Common myeloid progenitor, CD34-positive (primary cell): ENCODE data around the gene RBM23.

Experiments used
- CTCF ChIA-PET: fragments of 350-600 bp; sonication (Branson Sonifier 250); formaldehyde crosslinking; loops from one replicate; lab custom pipeline; 2021; ENCODE audit warnings: antibody characterized with exemption; lab: Charles Lee
- POLR2A ChIA-PET: fragments of 350-600 bp; sonication (Branson Sonifier 250); formaldehyde crosslinking; loops from one replicate; lab custom pipeline; 2021; ENCODE audit warnings: antibody characterized with exemption; lab: Charles Lee
- DNase-seq, 3 donors: peaks; one replicate each; pipeline versions ENCODE4 v3.0.0 to v3.0.0-alpha.2; 2013
- H3K27ac ChIP-seq, 2 experiments: 1 replicate in 1 of 2; 2 replicates in 1 of 2; pipeline ENCODE4 v1.7.0; 2013; ENCODE audit warnings: inconsistent platforms in 2 of 2, low read length in 2 of 2, mild to moderate bottlenecking in 2 of 2, low read depth in 1 of 2, moderate library complexity in 1 of 2; ENCODE audit not compliant: severe bottlenecking in 2 of 2, insufficient read depth in 1 of 2, poor library complexity in 1 of 2
- H3K27me3 ChIP-seq, 5 experiments: replicated peaks in 2 of 5; 1 replicate in 3 of 5; 2 replicates in 2 of 5; pipeline versions ENCODE4 v1.6.1 to v1.7.0; 2013; ENCODE audit warnings: low read length in 4 of 5, mild to moderate bottlenecking in 2 of 5, moderate library complexity in 2 of 5, inconsistent platforms in 1 of 5; ENCODE audit not compliant: insufficient read depth in 5 of 5, control insufficient read depth in 4 of 5
- H3K36me3 ChIP-seq, 4 experiments: 1 replicate in 2 of 4; 2 replicates in 2 of 4; pipeline versions ENCODE4 v1.6.1 to v1.7.0; 2013; ENCODE audit warnings: low read length in 3 of 4, control low read depth in 1 of 4, mild to moderate bottlenecking in 1 of 4; ENCODE audit not compliant: control insufficient read depth in 4 of 4, insufficient read depth in 4 of 4
- H3K4me1 ChIP-seq, 4 experiments: 1 replicate in 3 of 4; 2 replicates in 1 of 4; pipeline versions ENCODE4 v1.6.1 to v1.7.1; 2013; ENCODE audit warnings: low read length in 3 of 4, mild to moderate bottlenecking in 3 of 4, control low read depth in 1 of 4, inconsistent platforms in 1 of 4, moderate library complexity in 1 of 4; ENCODE audit not compliant: control insufficient read depth in 4 of 4, insufficient read depth in 4 of 4; ENCODE audit errors: control extremely low read depth in 1 of 4
- H3K4me3 ChIP-seq, 7 experiments: 1 replicate in 4 of 7; 2 replicates in 3 of 7; pipeline versions ENCODE4 v1.5.1 to v1.7.0; 2013; ENCODE audit warnings: mild to moderate bottlenecking in 7 of 7, low read length in 6 of 7, moderate library complexity in 6 of 7, inconsistent platforms in 2 of 7, low read depth in 2 of 7, control low read depth in 1 of 7; ENCODE audit not compliant: insufficient read depth in 4 of 7, control insufficient read depth in 1 of 7; ENCODE audit errors: extremely low read depth in 1 of 7
- H3K9me3 ChIP-seq, 5 experiments: 1 replicate in 4 of 5; 2 replicates in 1 of 5; pipeline versions ENCODE4 v1.6.1 to v1.7.1; 2013; ENCODE audit warnings: low read length in 4 of 5, mild to moderate bottlenecking in 2 of 5, inconsistent platforms in 1 of 5, low read depth in 1 of 5, moderate library complexity in 1 of 5; ENCODE audit not compliant: control insufficient read depth in 4 of 5, insufficient read depth in 2 of 5; ENCODE audit errors: control extremely low read depth in 1 of 5
- WGBS: methylation state at CpG from one replicate; pipeline ENCODE4 v1.1.5; 2013; ENCODE audit not compliant: insufficient coverage; 5-methylcytosine and 5-hydroxymethylcytosine counted together

The RBM23 gene

GRCh38 chr14:22885975-22886374, 33.0 kb downstream of the RBM23 start:
- peak overlapping the region in 1 of 7 experiments; percentile 51 for H3K4me3 ChIP-seq
- H3K27ac ChIP-seq, result no peak overlapping the region
- H3K36me3 ChIP-seq, result no peaks in the 10 kb centered on the region
- H3K27me3 ChIP-seq, result peaks cover 0 to 66% (median 17%) of the 10 kb centered on the region in 5 experiments
- peaks cover 0 to 24% (median 15%) of the 10 kb centered on the region in 4 experiments for H3K4me1 ChIP-seq
- peaks cover 0 to 3% (median 0%) of the 10 kb centered on the region in 5 experiments for H3K9me3 ChIP-seq
- WGBS, result 97% methylated on average over 17 of the region's 21 CpGs
- DNase-seq, result no peak
- ChIA-PET CTCF (interaction anchor here (1.0 to 15.8 kb wide), 8 partner anchors 10 to 296 kb away, joined by 3 to 143 read pairs (median 6); partner anchors contain the start of gene LRP10), POLR2A (no interaction called here)

GRCh38 chr14:22884738-22885523, 34.0 kb downstream of the RBM23 start:
- no peak overlapping the region for H3K27ac ChIP-seq
- H3K36me3 ChIP-seq, result no peaks in the 10 kb centered on the region
- H3K27me3 ChIP-seq, result peaks cover 0 to 67% (median 17%) of the 10 kb centered on the region in 5 experiments
- peaks cover 0 to 24% (median 15%) of the 10 kb centered on the region in 4 experiments for H3K4me1 ChIP-seq
- peaks cover 0 to 3% (median 0%) of the 10 kb centered on the region in 5 experiments for H3K9me3 ChIP-seq
- H3K4me3 ChIP-seq, result no peak overlapping the region
- WGBS, result 89% methylated on average over 9 of the region's 11 CpGs
- POLR2A ChIA-PET, result interaction anchor here (0.6 kb wide), 2 partner anchors 24 to 26 kb away, joined by 3 read pairs; no protein-coding TSS in a partner anchor
- no peak for DNase-seq
- CTCF ChIA-PET, result interaction anchor here (1.0 to 15.8 kb wide), 9 partner anchors 9 to 295 kb away, joined by 3 to 143 read pairs (median 5); partner anchors contain the start of genes AJUBA and LRP10

- no peak for DNase-seq
- H3K4me3 ChIP-seq, result no peak overlapping the region
- POLR2A ChIA-PET, result interaction anchor here (0.6 kb wide), 1 partner anchor 23 kb away, joined by 3 read pairs; no protein-coding TSS in a partner anchor
- H3K4me1 ChIP-seq, result peaks cover 0 to 24% (median 15%) of the 10 kb centered on the region in 4 experiments
- H3K9me3 ChIP-seq, result peaks cover 0 to 3% (median 0%) of the 10 kb centered on the region in 5 experiments
- peaks cover 0 to 67% (median 17%) of the 10 kb centered on the region in 5 experiments for H3K27me3 ChIP-seq
- H3K27ac ChIP-seq, result no peak overlapping the region
- no peaks in the 10 kb centered on the region for H3K36me3 ChIP-seq
- CTCF ChIA-PET, result interaction anchor here (1.6 to 15.8 kb wide), 7 partner anchors 9 to 98 kb away, joined by 3 to 143 read pairs (median 10); partner anchors contain the start of genes AJUBA and LRP10
- 92% methylated on average over 5 of the region's 7 CpGs for WGBS
Measured at GRCh38 chr14:22884076-22884737, 34.7 kb downstream of the RBM23 start.

- Histone ChIP-seq H3K36me3 (peaks cover 0 to 2% (median under 1%) of the 10 kb centered on the region in 4 experiments), H3K27ac (no peak within 1 kb of the TSS), H3K4me3 (no peak within 1 kb of the TSS), H3K27me3 (peaks cover 0 to 67% (median 17%) of the 10 kb centered on the region in 5 experiments), H3K4me1 (peaks cover 0 to 24% (median 15%) of the 10 kb centered on the region in 4 experiments), H3K9me3 (peaks cover 0 to 3% (median 0%) of the 10 kb centered on the region in 5 experiments)
- CTCF ChIA-PET, result interaction anchor here (1.3 to 15.8 kb wide), 7 partner anchors 10 to 99 kb away, joined by 5 to 143 read pairs (median 14); partner anchors contain the start of genes AJUBA and LRP10
- WGBS, result 84% methylated on average over 13 of the region's 15 CpGs
- DNase-seq, result no peak
- POLR2A ChIA-PET, result no interaction called here
Measured at GRCh38 chr14:22883173-22883976, 35.6 kb downstream of the RBM23 start, which contains the start of gene REM2. Gene REM2, plus strand, starts transcription at chr14:22883222. Its CDS starts 66 bp downstream, at chr14:22883288.

GRCh38 chr14:22882529-22883172, 36.3 kb downstream of the RBM23 start:
- ChIA-PET POLR2A (no interaction called here), CTCF (interaction anchor here (0.7 to 15.8 kb wide), 7 partner anchors 10 to 100 kb away, joined by 3 to 143 read pairs (median 5); partner anchors contain the start of gene AJUBA)
- 52% methylated on average over 5 of the region's 6 CpGs for WGBS
- no peak overlapping the region for H3K27ac ChIP-seq
- H3K9me3 ChIP-seq, result peaks cover 0 to 3% (median 0%) of the 10 kb centered on the region in 5 experiments
- H3K4me3 ChIP-seq, result no peak overlapping the region
- H3K4me1 ChIP-seq, result peaks cover 0 to 24% (median 14%) of the 10 kb centered on the region in 4 experiments
- H3K27me3 ChIP-seq, result peaks cover 0 to 61% (median 17%) of the 10 kb centered on the region in 5 experiments
- peaks cover 0 to 9% (median 4%) of the 10 kb centered on the region in 4 experiments for H3K36me3 ChIP-seq
- peak; percentile 17 to 41 (median 37) for DNase-seq
